ENCODE data around the gene ZNF500. TPM values are rescaled to one million over a fixed set of nuclear protein-coding genes. Genes with fewer than 3 reads are reported as not detected.

Gene ZNF500
- total RNA-seq, 1 experiment from 2014 or later = 20.1 TPM

- Histone ChIP-seq H3K4me3 (replicated peaks in 1 of 2; ENCODE audit: low read depth in 1 of 2, low read length in 2 of 2) (no peak overlapping the region), H3K9ac (ENCODE audit: low read length) (no peak overlapping the region), H3K27me3 (ENCODE audit: insufficient read depth, low read length) (no peaks in the 10 kb centered on the region), H3K36me3 (ENCODE audit: control insufficient read depth in 1 of 2, insufficient read depth in 2 of 2, low read length in 2 of 2) (peaks cover 8 to 21% of the 10 kb centered on the region in 2 experiments; a peak in 3 of 4 replicates), H3K4me2 (ENCODE audit: low read length) (no peak overlapping the region), H4K20me1 (ENCODE audit: insufficient read depth) (no peaks in the 10 kb centered on the region), H3K9me3 (ENCODE audit: control insufficient read depth in 1 of 2, insufficient read depth in 1 of 2, low read depth in 1 of 2, low read length in 2 of 2) (no peaks in the 10 kb centered on the region), H3K27ac (ENCODE audit: low read depth, low read length) (no peak overlapping the region), H2AFZ (ENCODE audit: low read depth, low read length, poor library complexity, severe bottlenecking) (no peak overlapping the region), H3K9me2 (ENCODE audit: insufficient read depth) (no peaks in the 10 kb centered on the region), H3K4me1 (ENCODE audit: control insufficient read depth in 1 of 2, insufficient read depth in 2 of 2, low read length in 2 of 2) (no peaks in the 10 kb centered on the region), H3K79me2 (ENCODE audit: insufficient read depth, low read length) (no peaks in the 10 kb centered on the region)
- TF ChIP-seq, protein P1, sequence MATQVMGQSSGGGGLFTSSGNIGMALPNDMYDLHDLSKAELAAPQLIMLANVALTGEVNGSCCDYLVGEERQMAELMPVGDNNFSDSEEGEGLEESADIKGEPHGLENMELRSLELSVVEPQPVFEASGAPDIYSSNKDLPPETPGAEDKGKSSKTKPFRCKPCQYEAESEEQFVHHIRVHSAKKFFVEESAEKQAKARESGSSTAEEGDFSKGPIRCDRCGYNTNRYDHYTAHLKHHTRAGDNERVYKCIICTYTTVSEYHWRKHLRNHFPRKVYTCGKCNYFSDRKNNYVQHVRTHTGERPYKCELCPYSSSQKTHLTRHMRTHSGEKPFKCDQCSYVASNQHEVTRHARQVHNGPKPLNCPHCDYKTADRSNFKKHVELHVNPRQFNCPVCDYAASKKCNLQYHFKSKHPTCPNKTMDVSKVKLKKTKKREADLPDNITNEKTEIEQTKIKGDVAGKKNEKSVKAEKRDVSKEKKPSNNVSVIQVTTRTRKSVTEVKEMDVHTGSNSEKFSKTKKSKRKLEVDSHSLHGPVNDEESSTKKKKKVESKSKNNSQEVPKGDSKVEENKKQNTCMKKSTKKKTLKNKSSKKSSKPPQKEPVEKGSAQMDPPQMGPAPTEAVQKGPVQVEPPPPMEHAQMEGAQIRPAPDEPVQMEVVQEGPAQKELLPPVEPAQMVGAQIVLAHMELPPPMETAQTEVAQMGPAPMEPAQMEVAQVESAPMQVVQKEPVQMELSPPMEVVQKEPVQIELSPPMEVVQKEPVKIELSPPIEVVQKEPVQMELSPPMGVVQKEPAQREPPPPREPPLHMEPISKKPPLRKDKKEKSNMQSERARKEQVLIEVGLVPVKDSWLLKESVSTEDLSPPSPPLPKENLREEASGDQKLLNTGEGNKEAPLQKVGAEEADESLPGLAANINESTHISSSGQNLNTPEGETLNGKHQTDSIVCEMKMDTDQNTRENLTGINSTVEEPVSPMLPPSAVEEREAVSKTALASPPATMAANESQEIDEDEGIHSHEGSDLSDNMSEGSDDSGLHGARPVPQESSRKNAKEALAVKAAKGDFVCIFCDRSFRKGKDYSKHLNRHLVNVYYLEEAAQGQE (IDR thresholded peaks at IDR 0.05; ENCODE audit: low read depth) = no peak
- TF ChIP-seq ELF1 (IDR thresholded peaks at IDR 0.05; ENCODE audit: borderline replicate concordance, low read depth) = no peak
- TF ChIP-seq YY1 (IDR thresholded peaks at IDR 0.05; ENCODE audit: extremely low read depth, insufficient replicate concordance, low read depth, low read length) = no peak
- no peak for TF ChIP-seq CBX3 (IDR thresholded peaks at IDR 0.05; ENCODE audit: low read depth)
- no peak for TF ChIP-seq ATF3 (IDR thresholded peaks at IDR 0.05)
- TF ChIP-seq POLR2AphosphoS5 (IDR thresholded peaks at IDR 0.05; ENCODE audit: low read depth, low read length) = no peak
- TF ChIP-seq POLR2A (IDR thresholded peaks at IDR 0.05; ENCODE audit: borderline replicate concordance, extremely low read depth, insufficient read depth, insufficient read length) = no peak
- TF ChIP-seq JUND (IDR thresholded peaks at IDR 0.05) = no peak
- TF ChIP-seq EZH2 (IDR thresholded peaks at IDR 0.05) = no peak
- TF ChIP-seq SP1 (IDR thresholded peaks at IDR 0.05; ENCODE audit: low read depth) = no peak
- no peak for TF ChIP-seq CTCF (IDR thresholded peaks at IDR 0.05 in 2 of 3, conservative IDR thresholded peaks at IDR 0.05 in 1 of 3; ENCODE audit: borderline replicate concordance in 1 of 3, insufficient read depth in 1 of 3, low read depth in 2 of 3, low read length in 2 of 3)
- no peak for TF ChIP-seq RAD21 (IDR thresholded peaks at IDR 0.05; ENCODE audit: low read depth)
- no peak for TF ChIP-seq ZFX (IDR thresholded peaks at IDR 0.05)
- RAD21 ChIA-PET (ENCODE audit: low non-redundant PET in 1 of 2, low total read pairs in 2 of 2, uncharacterized antibody in 2 of 2, unreplicated experiment in 2 of 2) = interaction anchor here in 1 of 2 experiments (0.5 kb wide), 1 partner anchor 252 kb away, joined by 3 read pairs; no protein-coding TSS in a partner anchor
- CTCF ChIA-PET = no interaction called here
- BruUV-seq (replicated peaks) = no TSS peak
- DNase-seq (ENCODE audit: low read depth, low spot score) (no peak), ATAC-seq (no peak)
- intact Hi-C loops (cut with micrococcal nuclease) = no loop called here
- POLR2A ChIA-PET = no interaction called here
Measured at GRCh38 chr16:4703906-4704305, 63.1 kb downstream of the ZNF500 start.
